ENCODE results near the gene TMEM120A. TPM values are rescaled to one million over a fixed set of nuclear protein-coding genes. Genes with fewer than 3 reads are reported as not detected.
"Not testable (repeated sequence)": the region's sequence is repeated elsewhere in the genome, so short reads cannot be mapped to it uniquely, and the experiment has no call there.

TMEM120A gene
- 9.4 TPM for total RNA-seq

- DNase-seq (ENCODE audit: low read depth in 2 of 3, low spot score in 2 of 3): peak; percentile 83 to 93 (median 89)
Measured at GRCh38 chr7:75994388-75995051, at the start of gene TMEM120A. Gene TMEM120A (minus strand): TSS chr7:75994595. CDS start chr7:75994570, 25 bp downstream.

DNA sequence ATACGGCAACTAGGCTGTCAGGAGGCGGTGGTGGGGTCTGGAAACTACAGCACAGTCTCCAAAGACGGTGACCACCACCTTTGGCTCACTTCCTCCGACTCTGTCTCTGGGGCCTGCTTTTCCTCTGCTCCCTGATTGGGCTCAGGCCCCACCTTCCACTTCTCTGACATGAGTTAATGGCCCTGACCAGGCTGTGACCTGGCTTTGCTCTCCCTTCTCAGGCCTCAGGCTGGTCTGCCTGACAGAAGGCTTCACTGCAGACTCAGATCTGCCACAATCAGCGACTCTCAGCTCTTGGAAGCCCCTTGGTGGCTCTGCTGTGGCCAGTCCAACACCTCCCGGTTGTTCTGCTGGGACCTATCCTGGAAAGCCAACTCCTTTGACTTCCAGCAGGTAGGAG, 45.7 kb upstream of the TMEM120A start:
- no peak for DNase-seq (ENCODE audit: low read depth in 2 of 3, low spot score in 2 of 3)

- no peak for DNase-seq (ENCODE audit: low read depth in 2 of 3, low spot score in 2 of 3)
Measured at GRCh38 chr7:76037310-76037709, 42.9 kb upstream of the TMEM120A start.

DNA sequence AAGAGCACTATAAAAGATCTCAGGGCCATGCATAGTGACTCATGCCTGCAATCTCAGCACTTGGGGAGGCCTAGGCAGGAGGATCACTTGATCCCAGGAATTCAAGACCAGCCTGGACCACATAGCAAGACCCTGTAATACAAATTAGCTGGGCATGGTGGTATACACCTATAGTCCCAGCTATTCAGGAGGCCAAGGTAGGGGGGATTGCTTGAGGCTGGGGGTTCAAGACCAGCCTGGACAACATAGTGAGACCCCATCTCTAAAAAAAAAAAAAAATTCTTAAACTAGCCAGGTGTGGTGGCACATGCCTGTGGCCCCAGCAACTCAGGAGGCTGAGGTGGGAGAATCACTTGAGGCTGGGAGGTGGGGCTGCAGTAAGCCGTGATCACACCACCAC, 37.6 kb upstream of the TMEM120A start:
- DNase-seq (ENCODE audit: low read depth in 2 of 3, low spot score in 2 of 3): no peak

GRCh38 chr7:76029682-76030081, 35.3 kb upstream of the TMEM120A start:
- not testable (repeated sequence) for DNase-seq (ENCODE audit: low read depth in 2 of 3, low spot score in 2 of 3)

- peak in 1 of 3 donors; percentile 5 for DNase-seq (ENCODE audit: low read depth in 2 of 3, low spot score in 2 of 3)
Measured at GRCh38 chr7:76023002-76023401, 28.6 kb upstream of the TMEM120A start.

DNA sequence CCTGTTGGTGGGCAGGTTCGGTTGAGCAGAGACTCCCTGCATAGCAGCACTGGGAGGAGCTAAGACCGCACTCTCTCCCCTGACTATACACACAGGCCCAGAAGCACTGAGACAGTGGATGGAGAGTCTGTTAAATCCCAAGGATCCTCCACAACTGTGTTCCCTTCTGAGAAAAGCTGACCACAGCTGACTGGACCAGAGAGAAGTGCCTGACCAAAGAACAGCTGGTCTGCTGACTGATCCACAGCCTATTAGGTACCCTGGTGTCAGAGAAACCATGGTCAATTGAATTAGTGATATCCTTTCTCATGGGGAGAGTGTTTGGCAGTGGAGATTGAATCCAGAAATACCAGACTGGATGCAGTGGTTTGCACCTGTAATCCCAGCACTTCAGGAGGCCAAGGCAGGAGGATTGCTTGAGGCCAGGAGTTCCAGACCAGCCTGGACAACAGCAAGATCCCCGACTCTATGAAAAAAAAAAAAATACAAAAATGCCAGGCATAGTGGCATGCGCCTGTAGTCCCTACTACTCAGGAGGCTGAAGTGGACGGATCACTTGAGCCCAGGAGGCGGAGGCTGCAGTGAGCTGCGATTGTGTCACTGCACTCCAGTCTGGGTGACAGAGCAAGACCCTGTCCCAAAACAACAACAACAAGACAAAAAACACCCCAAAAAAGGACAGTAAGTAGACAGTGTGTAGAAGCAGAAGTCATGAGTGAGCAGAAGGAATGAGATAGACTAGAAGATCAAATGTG, 27.8 kb upstream of the TMEM120A start:
- no peak for DNase-seq (ENCODE audit: low read depth in 2 of 3, low spot score in 2 of 3)

DNA sequence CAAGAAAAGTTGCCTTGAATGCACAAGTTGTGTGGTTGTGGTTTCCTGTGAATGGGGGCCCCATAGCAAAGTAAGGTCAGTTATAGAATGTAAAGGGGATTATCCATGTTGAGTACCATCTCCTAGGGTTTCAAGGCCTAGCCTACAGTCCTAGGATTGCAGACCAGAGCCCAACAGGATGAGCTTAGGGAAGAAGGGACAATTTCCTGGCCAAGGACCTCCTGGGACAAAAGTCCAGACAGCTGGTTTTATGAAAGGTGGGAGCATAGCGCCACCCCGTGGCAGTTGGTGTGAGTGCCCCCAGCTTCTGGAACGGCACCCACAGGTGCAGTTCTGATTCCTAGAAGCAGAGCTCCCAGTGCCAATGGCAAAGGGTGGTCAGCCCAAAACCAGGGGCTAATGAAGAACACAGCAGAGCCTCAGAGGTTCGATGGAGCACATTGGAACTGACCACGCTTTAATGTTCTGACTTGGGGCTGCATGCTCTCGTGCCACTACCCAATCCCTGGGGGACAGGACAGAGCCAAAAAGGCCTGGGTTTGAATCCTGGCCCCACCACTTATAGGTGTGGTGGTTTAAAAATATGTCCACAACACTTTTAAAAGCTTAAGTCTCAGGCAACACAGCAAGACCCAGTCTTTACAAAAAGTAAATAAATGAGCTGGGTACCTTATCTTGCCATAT, 25.8 kb upstream of the TMEM120A start:
- peak; percentile 59 to 72 (median 62) for DNase-seq (ENCODE audit: low read depth in 2 of 3, low spot score in 2 of 3)

GRCh38 chr7:76018520-76018919, 24.1 kb upstream of the TMEM120A start:
- DNase-seq (ENCODE audit: low read depth in 2 of 3, low spot score in 2 of 3): not testable (repeated sequence)

DNA sequence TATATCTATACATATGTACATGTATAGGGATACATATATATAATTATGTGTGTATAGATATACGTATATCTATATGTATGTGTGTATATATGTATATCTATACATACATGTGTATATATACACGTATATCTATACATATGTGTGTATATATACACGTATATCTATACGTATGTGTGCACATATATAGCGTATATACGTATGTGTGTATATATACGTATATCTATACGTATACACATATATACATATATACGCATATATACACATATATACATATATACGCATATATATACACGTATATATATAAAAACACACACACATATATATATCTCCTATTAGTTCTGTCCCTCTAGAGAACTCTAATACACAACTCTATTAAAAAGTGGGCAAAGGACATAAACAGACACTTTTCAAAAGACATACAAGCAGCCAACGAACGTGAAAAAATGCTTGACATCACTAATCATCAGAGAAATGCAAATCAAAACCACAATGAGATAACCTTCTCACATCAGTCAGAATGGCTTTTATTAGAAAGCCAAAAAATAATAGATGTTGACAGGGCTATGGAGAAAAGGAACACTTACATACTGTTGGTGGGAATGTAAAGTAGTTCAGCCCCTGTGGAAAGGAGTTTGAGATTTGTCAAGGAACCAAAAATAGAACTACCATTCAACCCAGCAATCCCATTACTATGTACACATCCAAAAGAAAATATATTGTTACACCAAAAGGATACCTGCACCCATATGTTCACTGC, 22.0 kb upstream of the TMEM120A start:
- DNase-seq (ENCODE audit: low read depth in 2 of 3, low spot score in 2 of 3): no peak

GRCh38 chr7:76011442-76011861, 17.1 kb upstream of the TMEM120A start:
- no peak for DNase-seq (ENCODE audit: low read depth in 2 of 3, low spot score in 2 of 3)

DNA sequence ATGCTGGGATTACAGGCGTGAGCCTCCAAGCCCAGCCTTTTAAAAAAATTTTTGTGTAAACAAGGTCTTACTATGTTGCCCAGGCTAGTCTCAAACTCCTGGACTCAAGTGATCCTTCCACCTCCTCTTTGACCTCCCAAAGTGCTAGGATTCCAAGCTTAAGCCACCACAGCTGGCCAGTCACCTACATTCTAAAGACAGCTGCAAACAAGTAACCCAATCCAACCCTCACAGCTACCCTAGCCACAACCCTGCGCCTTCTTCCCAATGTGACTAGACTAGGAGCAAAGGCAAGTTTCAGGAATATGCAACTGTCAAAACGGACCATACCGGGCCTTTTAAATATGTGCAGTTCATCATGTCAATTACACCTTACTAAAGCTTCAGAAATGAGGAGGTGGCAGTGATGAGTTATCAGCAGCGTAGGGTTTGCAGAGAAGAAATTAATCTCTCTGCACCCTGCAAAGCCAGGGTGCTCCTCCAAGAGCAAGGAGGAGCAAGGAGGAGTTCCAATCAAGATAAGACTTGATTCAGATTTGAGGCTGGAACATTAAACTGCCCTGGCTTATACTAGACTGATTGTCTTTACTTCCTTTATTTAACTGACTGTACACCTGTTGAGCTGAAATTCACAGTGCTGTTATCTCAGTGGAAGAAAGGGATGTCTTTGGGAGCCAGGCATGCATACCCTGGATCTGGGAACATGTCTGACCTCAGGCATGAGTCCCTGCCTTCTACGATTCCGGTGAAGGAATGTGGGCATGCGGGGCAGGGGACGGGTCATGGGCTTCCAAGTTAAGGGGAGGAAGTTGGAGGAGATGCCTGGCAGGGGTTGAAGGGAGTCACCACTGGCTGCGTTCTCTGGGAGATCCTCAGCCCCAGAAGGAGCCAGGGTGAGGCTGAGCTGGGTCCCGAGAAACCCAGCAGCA, 15.5 kb upstream of the TMEM120A start:
- DNase-seq (ENCODE audit: low read depth in 2 of 3, low spot score in 2 of 3): no peak

DNA sequence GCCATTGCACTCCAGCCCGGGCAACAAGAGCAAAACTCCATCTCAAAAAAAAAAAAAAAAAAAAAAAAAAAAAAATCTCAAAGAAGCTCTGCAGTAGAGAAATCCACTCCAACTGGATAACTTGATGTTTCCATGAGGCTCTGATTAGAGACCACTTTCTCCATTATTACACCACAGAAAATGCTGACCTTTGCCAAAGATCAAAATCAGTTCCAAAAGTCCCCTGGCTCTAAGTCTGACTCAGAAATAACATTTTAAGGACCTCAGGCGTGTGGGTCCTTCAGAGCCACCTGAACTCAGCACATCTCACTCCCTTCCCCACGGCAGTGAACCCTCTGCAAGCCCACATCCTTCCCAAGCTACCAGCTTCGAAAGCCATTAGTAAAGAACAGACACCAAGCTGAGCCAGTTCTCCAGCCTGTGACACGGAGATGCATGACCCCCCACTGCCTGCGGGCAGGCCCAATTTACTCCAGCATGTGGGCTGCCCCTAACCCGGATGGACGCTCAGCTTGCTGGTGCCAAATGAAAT, 13.8 kb upstream of the TMEM120A start:
- no peak for DNase-seq (ENCODE audit: low read depth in 2 of 3, low spot score in 2 of 3)

- not testable (repeated sequence) for DNase-seq (ENCODE audit: low read depth in 2 of 3, low spot score in 2 of 3)
Measured at GRCh38 chr7:76005004-76005403, 10.6 kb upstream of the TMEM120A start.

- DNase-seq (ENCODE audit: low read depth in 2 of 3, low spot score in 2 of 3): no peak
Measured at GRCh38 chr7:76003351-76003750, 9.0 kb upstream of the TMEM120A start.

- DNase-seq (ENCODE audit: low read depth in 2 of 3, low spot score in 2 of 3): no peak
Measured at GRCh38 chr7:76002822-76003221, 8.4 kb upstream of the TMEM120A start.

DNA sequence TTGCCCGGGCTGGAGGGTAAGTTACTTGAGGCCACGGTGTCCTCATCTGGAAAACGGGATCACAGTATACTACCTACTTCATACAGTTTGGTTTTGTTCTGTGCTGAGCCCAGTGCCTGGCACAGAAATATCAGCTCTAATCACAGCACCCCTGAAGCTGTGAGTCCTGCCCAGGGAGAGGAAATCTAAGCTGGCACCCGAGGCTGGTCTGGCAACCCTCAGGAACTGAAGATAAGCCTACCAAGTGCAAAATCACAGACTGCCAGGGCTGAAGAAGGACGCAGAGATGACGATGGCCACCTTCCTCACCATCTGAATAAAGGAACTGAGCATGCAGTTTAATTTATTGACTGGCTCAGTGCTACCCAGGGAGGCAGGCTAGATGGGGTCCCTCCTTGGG, 7.7 kb upstream of the TMEM120A start:
- no peak for DNase-seq (ENCODE audit: low read depth in 2 of 3, low spot score in 2 of 3)

DNA sequence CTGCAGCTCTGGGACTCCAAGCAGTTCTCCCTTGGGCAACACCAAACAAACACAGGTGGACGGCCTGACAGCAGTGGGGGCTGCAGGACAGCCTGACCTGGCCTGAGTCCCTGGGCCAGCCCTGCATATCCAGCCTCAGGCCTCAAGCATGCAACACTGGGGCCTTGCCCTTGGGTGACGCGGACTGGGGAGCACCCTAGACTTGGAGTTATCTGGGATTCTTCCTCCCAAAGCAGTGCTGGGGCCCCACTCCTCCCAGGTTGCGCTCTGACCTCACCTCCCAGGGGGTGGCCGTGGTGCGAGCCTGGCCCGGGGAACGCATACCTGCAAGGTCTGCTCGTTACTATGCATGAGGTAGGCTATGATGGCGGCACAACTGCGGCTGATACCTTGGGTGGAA, 6.2 kb upstream of the TMEM120A start:
- no peak for DNase-seq (ENCODE audit: low read depth in 2 of 3, low spot score in 2 of 3)

GRCh38 chr7:75998038-75998437, 3.6 kb upstream of the TMEM120A start:
- no peak for DNase-seq (ENCODE audit: low read depth in 2 of 3, low spot score in 2 of 3)

DNA sequence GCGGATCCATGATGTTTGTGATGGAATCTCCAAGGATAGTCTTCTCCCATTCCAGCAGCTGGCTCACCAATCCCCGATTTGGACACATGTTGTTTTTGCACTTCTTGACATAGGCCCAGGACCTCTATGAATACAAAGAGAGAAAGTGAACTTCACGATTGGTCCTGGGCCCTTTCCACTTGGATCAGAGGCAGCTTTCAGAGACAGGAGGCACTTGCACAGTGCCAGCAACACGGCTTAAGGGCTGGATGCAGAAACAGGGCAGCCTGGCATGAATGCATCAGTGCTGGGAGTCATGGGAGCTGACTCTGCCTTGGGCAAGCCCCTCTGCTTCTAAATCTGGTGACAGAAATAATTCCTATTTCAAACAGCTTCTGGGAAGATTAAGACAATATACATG, 2.1 kb upstream of the TMEM120A start:
- no peak for DNase-seq (ENCODE audit: low read depth in 2 of 3, low spot score in 2 of 3)

All from hematopoietic multipotent progenitor cell (in vitro differentiated cells).